Neural progenitor cell (in vitro differentiated cells): ENCODE measurements around the gene OLFM1. TPM values are rescaled to one million over a fixed set of nuclear protein-coding genes. Genes with fewer than 3 reads are reported as not detected.

Experiments used
- DNase-seq: peaks from one replicate; pipeline ENCODE4 v3.0.0-alpha.2; 2016; ENCODE audit warnings: low spot score
- H2AFZ ChIP-seq: fragments of 200-600 bp; sonication (generic); replicated peaks from 2 replicates; pipeline ENCODE4 v1.6.1; 2016; ENCODE audit warnings: antibody characterized with exemption
- H3F3A ChIP-seq: fragments of 200-600 bp; sonication (generic); 2 replicates; pipeline ENCODE4 v1.6.1; 2016; ENCODE audit warnings: antibody characterized with exemption, low read depth
- H3K27ac ChIP-seq: fragments of 200-600 bp; sonication (generic); 2 replicates; pipeline ENCODE4 v1.5.1; 2016; ENCODE audit warnings: mild to moderate bottlenecking
- H3K27me3 ChIP-seq: fragments of 200-600 bp; sonication (generic); 2 replicates; pipeline ENCODE4 v1.6.1; 2016; ENCODE audit warnings: mild to moderate bottlenecking, moderate library complexity
- H3K36me3 ChIP-seq: fragments of 200-600 bp; sonication (generic); 2 replicates; pipeline ENCODE4 v1.5.1; 2016
- H3K4me1 ChIP-seq: fragments of 200-600 bp; sonication (generic); 2 replicates; pipeline ENCODE4 v1.6.1; 2016; ENCODE audit warnings: mixed run types
- H3K4me2 ChIP-seq: fragments of 200-600 bp; sonication (generic); 2 replicates; pipeline ENCODE4 v1.6.1; 2016
- H3K4me3 ChIP-seq: fragments of 200-600 bp; sonication (generic); 2 replicates; pipeline ENCODE4 v1.5.1; 2016
- H3K79me2 ChIP-seq: fragments of 200-600 bp; sonication (generic); 2 replicates; pipeline ENCODE4 v1.6.1; 2016; ENCODE audit warnings: low read depth
- H3K9ac ChIP-seq: fragments of 200-600 bp; sonication (generic); 2 replicates; pipeline ENCODE4 v1.6.1; 2016
- H3K9me3 ChIP-seq: fragments of 200-600 bp; sonication (generic); 2 replicates; pipeline ENCODE4 v1.5.1; 2016; ENCODE audit warnings: low read depth
- H4K20me1 ChIP-seq: fragments of 200-600 bp; sonication (generic); 2 replicates; pipeline ENCODE4 v1.6.1; 2016; ENCODE audit warnings: low read depth
- H3K27ac Mint-ChIP-seq: 3 replicates; pipeline ENCODE4 v1.8.0; 2021; ENCODE audit warnings: mixed read lengths
- H3K27me3 Mint-ChIP-seq: 2 replicates; pipeline ENCODE4 v1.8.0; 2022; ENCODE audit warnings: low read depth, mild to moderate bottlenecking, inconsistent platforms, moderate library complexity, mixed read lengths; ENCODE audit not compliant: insufficient read depth
- H3K36me3 Mint-ChIP-seq: 3 replicates; pipeline ENCODE4 v1.8.0; 2021; ENCODE audit warnings: mixed read lengths
- H3K4me1 Mint-ChIP-seq: 3 replicates; pipeline ENCODE4 v1.8.0; 2021; ENCODE audit warnings: mixed read lengths
- H3K4me3 Mint-ChIP-seq: 3 replicates; pipeline ENCODE4 v1.8.0; 2021; ENCODE audit warnings: mild to moderate bottlenecking, moderate library complexity, mixed read lengths
- H3K9me3 Mint-ChIP-seq: 3 replicates; pipeline ENCODE4 v1.8.0; 2020; ENCODE audit warnings: mixed read lengths
- CTCF ChIP-seq: fragments of 200-600 bp; sonication (generic); IDR thresholded peaks from 2 replicates; pipeline ENCODE4 v1.5.1; 2017; ENCODE audit warnings: antibody characterized with exemption, mild to moderate bottlenecking
- EZH2 ChIP-seq: fragments of 200-600 bp; sonication (generic); IDR thresholded peaks from 2 replicates; pipeline ENCODE4 v1.6.1; 2017; ENCODE audit warnings: antibody characterized with exemption, mild to moderate bottlenecking, moderate library complexity
- EZH2phosphoT487 ChIP-seq: fragments of 200-600 bp; sonication (generic); IDR thresholded peaks from 2 replicates; pipeline ENCODE4 v1.6.1; 2017; ENCODE audit warnings: antibody characterized with exemption
- total RNA-seq: library from RNA; depleted of rRNA; stranded (reverse); fragments of >200 nt; gene quantifications from 2 replicates; pipeline ENCODE4 v1.2.3, GENCODE V29; 2015; ENCODE audit warnings: low replicate concordance

OLFM1 gene
- total RNA-seq, 1 donor from 2014 or later: 4.0 TPM

GRCh38 chr9:135086597-135087488, 625 bp upstream of the OLFM1 start:
- peaks cover 58% of the 10 kb centered on the region for H4K20me1 ChIP-seq
- no peaks in the 10 kb centered on the region for H3K79me2 ChIP-seq
- H3K4me2 ChIP-seq: peak overlapping the region; percentile 75
- TF ChIP-seq EZH2 (no peak), EZH2phosphoT487 (peak; percentile 33)
- Mint-ChIP-seq H3K27ac (no peak overlapping the region), H3K9me3 (no peaks in the 10 kb centered on the region), H3K4me3 (peak overlapping the region; percentile 77), H3K36me3 (peaks cover 5% of the 10 kb centered on the region), H3K4me1 (peaks cover 13% of the 10 kb centered on the region), H3K27me3 (peaks cover 37% of the 10 kb centered on the region)
- no peak overlapping the region for H2AFZ ChIP-seq
- H3K4me3 ChIP-seq: peak overlapping the region; percentile 33
- H3K9ac ChIP-seq: no peak overlapping the region
- H3K27me3 ChIP-seq: peaks cover 64% of the 10 kb centered on the region
- H3F3A ChIP-seq: peaks cover 5% of the 10 kb centered on the region
- no peak for DNase-seq
- no peaks in the 10 kb centered on the region for H3K36me3 ChIP-seq
- H3K27ac ChIP-seq: no peak overlapping the region
- peaks cover 5% of the 10 kb centered on the region for H3K4me1 ChIP-seq
- H3K9me3 ChIP-seq: no peaks in the 10 kb centered on the region

- Mint-ChIP-seq H3K36me3 (peaks cover 5% of the 10 kb centered on the region), H3K9me3 (no peaks in the 10 kb centered on the region), H3K4me1 (peaks cover 13% of the 10 kb centered on the region), H3K27me3 (peaks cover 37% of the 10 kb centered on the region), H3K27ac (no peak overlapping the region), H3K4me3 (peak overlapping the region; percentile 64)
- H3K9ac ChIP-seq: no peak overlapping the region
- peak; percentile 53 for DNase-seq
- no peaks in the 10 kb centered on the region for H3K9me3 ChIP-seq
- peaks cover 64% of the 10 kb centered on the region for H3K27me3 ChIP-seq
- peak overlapping the region; percentile 88 for H3K4me2 ChIP-seq
- H3K4me1 ChIP-seq: peaks cover 5% of the 10 kb centered on the region
- TF ChIP-seq EZH2phosphoT487 (no peak), CTCF (no peak), EZH2 (no peak)
- no peak overlapping the region for H2AFZ ChIP-seq
- no peaks in the 10 kb centered on the region for H3K36me3 ChIP-seq
- H3K79me2 ChIP-seq: no peaks in the 10 kb centered on the region
- no peak overlapping the region for H3K27ac ChIP-seq
- peak overlapping the region; percentile 48 for H3K4me3 ChIP-seq
- peaks cover 66% of the 10 kb centered on the region for H4K20me1 ChIP-seq
- H3F3A ChIP-seq: peaks cover 5% of the 10 kb centered on the region
Observed at GRCh38 chr9:135087899-135088347, 455 bp downstream of the OLFM1 start.

GRCh38 chr9:135088348-135088978, 995 bp downstream of the OLFM1 start:
- H3K36me3 Mint-ChIP-seq: peaks cover 5% of the 10 kb centered on the region
- H3K27ac Mint-ChIP-seq: no peak overlapping the region
- peak overlapping the region; percentile 48 for H3K4me3 ChIP-seq
- peaks cover 37% of the 10 kb centered on the region for H3K27me3 Mint-ChIP-seq
- no peaks in the 10 kb centered on the region for H3K9me3 Mint-ChIP-seq
- TF ChIP-seq EZH2 (peak; percentile 95), EZH2phosphoT487 (peak; percentile 95), CTCF (no peak)
- H3K36me3 ChIP-seq: no peaks in the 10 kb centered on the region
- H3K4me2 ChIP-seq: peak overlapping the region; percentile 88
- no peak overlapping the region for H3K9ac ChIP-seq
- peak; percentile 31 for DNase-seq
- H3K4me1 Mint-ChIP-seq: peaks cover 13% of the 10 kb centered on the region
- H3F3A ChIP-seq: peaks cover 5% of the 10 kb centered on the region
- peaks cover 70% of the 10 kb centered on the region for H4K20me1 ChIP-seq
- H3K79me2 ChIP-seq: no peaks in the 10 kb centered on the region
- H3K9me3 ChIP-seq: no peaks in the 10 kb centered on the region
- H3K27me3 ChIP-seq: peaks cover 64% of the 10 kb centered on the region
- H3K27ac ChIP-seq: no peak overlapping the region
- peaks cover 5% of the 10 kb centered on the region for H3K4me1 ChIP-seq
- no peak overlapping the region for H2AFZ ChIP-seq
- peak overlapping the region; percentile 71 for H3K4me3 Mint-ChIP-seq
